CD8-positive, alpha-beta memory T cell (primary cell): ENCODE results near the gene TMED6. TPM values are rescaled to one million over a fixed set of nuclear protein-coding genes. Genes with fewer than 3 reads are reported as not detected.

ENCODE experiments used
- CTCF ChIA-PET: fragments of 350-600 bp; sonication (Branson Sonifier 250); formaldehyde crosslinking; loops from one replicate; lab custom pipeline; 2021; ENCODE audit warnings: antibody characterized with exemption; lab: Charles Lee
- POLR2A ChIA-PET: fragments of 350-600 bp; sonication (Branson Sonifier 250); formaldehyde crosslinking; loops from one replicate; lab custom pipeline; 2021; ENCODE audit warnings: antibody characterized with exemption; lab: Charles Lee
- DNase-seq, 5 donors: peaks; one replicate each; pipeline versions ENCODE4 v3.0.0 to v3.0.0-alpha.2; 2020 to 2022; ENCODE audit warnings: mixed read lengths in 1 of 5
- H3K27ac ChIP-seq: one replicate; pipeline ENCODE4 v1.7.0; 2013; ENCODE audit warnings: low read depth, mild to moderate bottlenecking, low read length, moderate library complexity
- H3K27me3 ChIP-seq: 2 replicates; pipeline ENCODE4 v1.7.0; 2013; ENCODE audit warnings: low read length, mild to moderate bottlenecking; ENCODE audit not compliant: insufficient read depth, poor library complexity, severe bottlenecking
- H3K36me3 ChIP-seq: 2 replicates; pipeline ENCODE4 v1.7.0; 2013; ENCODE audit warnings: mild to moderate bottlenecking, low read length, moderate library complexity; ENCODE audit not compliant: insufficient read depth
- H3K4me1 ChIP-seq: 2 replicates; pipeline ENCODE4 v1.7.0; 2013; ENCODE audit warnings: mild to moderate bottlenecking, low read length, moderate library complexity; ENCODE audit not compliant: insufficient read depth
- H3K4me3 ChIP-seq: 2 replicates; pipeline ENCODE4 v1.7.0; 2013; ENCODE audit warnings: mild to moderate bottlenecking, low read length
- H3K9me3 ChIP-seq: 2 replicates; pipeline ENCODE4 v1.7.0; 2013; ENCODE audit warnings: mild to moderate bottlenecking, low read length
- H3K27ac Mint-ChIP-seq, 8 donors: one replicate each; pipeline ENCODE4 v1.8.0; 2020 to 2021; ENCODE audit warnings: mixed read lengths in 8 of 8, mild to moderate bottlenecking in 6 of 8, inconsistent platforms in 3 of 8, moderate library complexity in 3 of 8
- H3K27me3 Mint-ChIP-seq, 2 donors: one replicate each; pipeline ENCODE4 v1.8.0; 2020 to 2021; ENCODE audit warnings: mixed read lengths in 2 of 2, mild to moderate bottlenecking in 1 of 2, moderate library complexity in 1 of 2
- H3K36me3 Mint-ChIP-seq, 3 donors: one replicate each; pipeline ENCODE4 v1.8.0; 2020 to 2021; ENCODE audit warnings: mixed read lengths in 3 of 3, inconsistent platforms in 1 of 3, mild to moderate bottlenecking in 1 of 3
- H3K4me1 Mint-ChIP-seq, 3 donors: one replicate each; pipeline ENCODE4 v1.8.0; 2020 to 2021; ENCODE audit warnings: mixed read lengths in 3 of 3, inconsistent platforms in 1 of 3, mild to moderate bottlenecking in 1 of 3
- H3K4me3 Mint-ChIP-seq, 7 donors: one replicate each; pipeline ENCODE4 v1.8.0; 2020 to 2021; ENCODE audit warnings: mixed read lengths in 7 of 7, mild to moderate bottlenecking in 6 of 7, moderate library complexity in 4 of 7, inconsistent platforms in 2 of 7
- H3K9me3 Mint-ChIP-seq, 5 donors: one replicate each; pipeline ENCODE4 v1.8.0; 2020 to 2022; ENCODE audit warnings: mixed read lengths in 5 of 5, mild to moderate bottlenecking in 3 of 5, moderate library complexity in 2 of 5, inconsistent platforms in 1 of 5
- polyA plus RNA-seq: library from polyadenylated mRNA; unstranded; fragments of 300-500 nt; fragmentation: Illumina TruSeq; gene quantifications from one replicate; pipeline ENCODE4 v1.2.3, GENCODE V29; 2021
- total RNA-seq, 2 experiments: library from RNA; stranded (reverse); gene quantifications; one replicate each; pipeline ENCODE4 v1.2.3, GENCODE V29; 2021

The TMED6 gene
- total and polyA plus RNA-seq, 3 experiments from 2014 or later: 0.80 to 1.4 TPM; not detected in 1

- Histone ChIP-seq H3K4me3 (no peak overlapping the region), H3K36me3 (peaks cover 9% of the 10 kb centered on the region), H3K9me3 (no peaks in the 10 kb centered on the region), H3K27me3 (no peaks in the 10 kb centered on the region), H3K27ac (no peak overlapping the region), H3K4me1 (peaks cover 43% of the 10 kb centered on the region)
- no peaks in the 10 kb centered on the region for H3K9me3 Mint-ChIP-seq
- peak overlapping the region in 3 of 7 donors; percentile 19 to 79 (median 34) for H3K4me3 Mint-ChIP-seq
- ChIA-PET POLR2A (no interaction called here), CTCF (interaction anchor here (4.2 kb wide), 1 partner anchor 12 kb away, joined by 32 read pairs; the partner anchor contains the start of genes COG8 and NIP7)
- peaks cover 31 to 58% (median 37%) of the 10 kb centered on the region in 3 donors for H3K4me1 Mint-ChIP-seq
- H3K36me3 Mint-ChIP-seq: peaks cover 0 to 65% (median 0%) of the 10 kb centered on the region in 3 donors
- H3K27me3 Mint-ChIP-seq: no peaks in the 10 kb centered on the region
- H3K27ac Mint-ChIP-seq: peak overlapping the region in 4 of 8 donors; percentile 33 to 77 (median 58)
- no peak for DNase-seq
Observed at GRCh38 chr16:69327585-69328310, 23.8 kb downstream of the TMED6 start.

- H3K4me3 Mint-ChIP-seq: peak overlapping the region in 3 of 7 donors; percentile 23 to 71 (median 48)
- H3K36me3 Mint-ChIP-seq: peaks cover 0 to 72% (median 4%) of the 10 kb centered on the region in 3 donors
- Histone ChIP-seq H3K36me3 (peaks cover 10% of the 10 kb centered on the region), H3K9me3 (no peaks in the 10 kb centered on the region), H3K4me1 (peaks cover 43% of the 10 kb centered on the region), H3K4me3 (no peak overlapping the region), H3K27me3 (no peaks in the 10 kb centered on the region), H3K27ac (no peak overlapping the region)
- peak overlapping the region; percentile 36 to 83 (median 66) for H3K27ac Mint-ChIP-seq
- POLR2A ChIA-PET: interaction anchor here (0.6 kb wide), 1 partner anchor 204 kb away, joined by 4 read pairs; no protein-coding TSS in a partner anchor
- H3K9me3 Mint-ChIP-seq: no peaks in the 10 kb centered on the region
- no peak for DNase-seq
- H3K27me3 Mint-ChIP-seq: no peaks in the 10 kb centered on the region
- H3K4me1 Mint-ChIP-seq: peaks cover 31 to 57% (median 34%) of the 10 kb centered on the region in 3 donors
- CTCF ChIA-PET: interaction anchor here (0.6 to 2.2 kb wide), 7 partner anchors 9 to 1805 kb away, joined by 3 to 9 read pairs (median 3); partner anchors contain the start of gene COG8
Observed at GRCh38 chr16:69326172-69326873, 25.3 kb downstream of the TMED6 start.

GRCh38 chr16:69325784-69326171, 25.8 kb downstream of the TMED6 start:
- CTCF ChIA-PET: interaction anchor here (0.6 to 2.2 kb wide), 5 partner anchors 8 to 528 kb away, joined by 3 to 9 read pairs (median 3); partner anchors contain the start of gene COG8
- H3K36me3 ChIP-seq: peaks cover 15% of the 10 kb centered on the region
- no peak overlapping the region for H3K4me3 ChIP-seq
- no peak for DNase-seq
- Mint-ChIP-seq H3K27ac (peak overlapping the region in 7 of 8 donors; percentile 30 to 74 (median 47)), H3K4me1 (peaks cover 31 to 54% (median 34%) of the 10 kb centered on the region in 3 donors), H3K4me3 (peak overlapping the region in 1 of 7 donors; percentile 48), H3K36me3 (peaks cover 3 to 75% (median 4%) of the 10 kb centered on the region in 3 donors), H3K9me3 (no peaks in the 10 kb centered on the region), H3K27me3 (no peaks in the 10 kb centered on the region)
- H3K4me1 ChIP-seq: peaks cover 39% of the 10 kb centered on the region
- H3K27ac ChIP-seq: no peak overlapping the region
- H3K9me3 ChIP-seq: no peaks in the 10 kb centered on the region
- POLR2A ChIA-PET: interaction anchor here (0.7 kb wide), 2 partner anchors 14 to 136 kb away, joined by 3 to 6 read pairs; no protein-coding TSS in a partner anchor
- no peaks in the 10 kb centered on the region for H3K27me3 ChIP-seq

GRCh38 chr16:69324585-69325253, 26.9 kb downstream of the TMED6 start:
- Mint-ChIP-seq H3K4me3 (peak overlapping the region in 1 of 7 donors; percentile 45), H3K27me3 (no peaks in the 10 kb centered on the region), H3K36me3 (peaks cover 3 to 85% (median 4%) of the 10 kb centered on the region in 3 donors), H3K4me1 (peaks cover 31 to 52% (median 34%) of the 10 kb centered on the region in 3 donors), H3K9me3 (no peaks in the 10 kb centered on the region), H3K27ac (peak overlapping the region in 3 of 8 donors; percentile 18 to 54 (median 23))
- no peak overlapping the region for H3K27ac ChIP-seq
- ChIA-PET CTCF (interaction anchor here (1.1 kb wide), 1 partner anchor 9 kb away, joined by 3 read pairs; no protein-coding TSS in a partner anchor), POLR2A (interaction anchor here (0.7 kb wide), 1 partner anchor 13 kb away, joined by 6 read pairs; no protein-coding TSS in a partner anchor)
- H3K4me3 ChIP-seq: no peak overlapping the region
- H3K36me3 ChIP-seq: peaks cover 26% of the 10 kb centered on the region
- H3K4me1 ChIP-seq: peaks cover 38% of the 10 kb centered on the region
- H3K9me3 ChIP-seq: no peaks in the 10 kb centered on the region
- H3K27me3 ChIP-seq: no peaks in the 10 kb centered on the region
- no peak for DNase-seq

- H3K9me3 Mint-ChIP-seq: no peaks in the 10 kb centered on the region
- Histone ChIP-seq H3K27me3 (no peaks in the 10 kb centered on the region), H3K36me3 (peaks cover 32% of the 10 kb centered on the region), H3K4me1 (peaks cover 31% of the 10 kb centered on the region), H3K9me3 (no peaks in the 10 kb centered on the region), H3K4me3 (no peak overlapping the region), H3K27ac (no peak overlapping the region)
- peak overlapping the region in 1 of 8 donors; percentile 54 for H3K27ac Mint-ChIP-seq
- no peak overlapping the region for H3K4me3 Mint-ChIP-seq
- DNase-seq: no peak
- H3K27me3 Mint-ChIP-seq: no peaks in the 10 kb centered on the region
- ChIA-PET CTCF (no interaction called here), POLR2A (interaction anchor here (0.7 kb wide), 1 partner anchor 145 kb away, joined by 4 read pairs; no protein-coding TSS in a partner anchor)
- peaks cover 4 to 90% (median 7%) of the 10 kb centered on the region in 3 donors for H3K36me3 Mint-ChIP-seq
- peaks cover 26 to 46% (median 29%) of the 10 kb centered on the region in 3 donors for H3K4me1 Mint-ChIP-seq
Observed at GRCh38 chr16:69324013-69324531, 27.5 kb downstream of the TMED6 start.

- Mint-ChIP-seq H3K4me3 (no peak overlapping the region), H3K36me3 (peaks cover 4 to 90% (median 7%) of the 10 kb centered on the region in 3 donors), H3K27me3 (no peaks in the 10 kb centered on the region), H3K27ac (peak overlapping the region in 1 of 8 donors; percentile 26), H3K4me1 (peaks cover 21 to 39% (median 22%) of the 10 kb centered on the region in 3 donors), H3K9me3 (no peaks in the 10 kb centered on the region)
- ChIA-PET CTCF (no interaction called here), POLR2A (interaction anchor here (0.6 kb wide), 1 partner anchor 14 kb away, joined by 5 read pairs; no protein-coding TSS in a partner anchor)
- peaks cover 25% of the 10 kb centered on the region for H3K4me1 ChIP-seq
- H3K27ac ChIP-seq: no peak overlapping the region
- no peak for DNase-seq
- H3K27me3 ChIP-seq: no peaks in the 10 kb centered on the region
- peaks cover 39% of the 10 kb centered on the region for H3K36me3 ChIP-seq
- H3K4me3 ChIP-seq: no peak overlapping the region
- H3K9me3 ChIP-seq: no peaks in the 10 kb centered on the region
Observed at GRCh38 chr16:69323415-69323814, 28.2 kb downstream of the TMED6 start.

GRCh38 chr16:69322343-69322742, 29.2 kb downstream of the TMED6 start:
- Histone ChIP-seq H3K4me1 (peaks cover 16% of the 10 kb centered on the region), H3K36me3 (peaks cover 45% of the 10 kb centered on the region), H3K9me3 (no peaks in the 10 kb centered on the region), H3K4me3 (no peak overlapping the region), H3K27ac (no peak overlapping the region), H3K27me3 (no peaks in the 10 kb centered on the region)
- Mint-ChIP-seq H3K4me1 (peaks cover 16 to 30% (median 16%) of the 10 kb centered on the region in 3 donors), H3K27ac (peak overlapping the region in 2 of 8 donors; percentile 36 to 78), H3K27me3 (no peaks in the 10 kb centered on the region), H3K36me3 (peaks cover 4 to 91% (median 7%) of the 10 kb centered on the region in 3 donors), H3K4me3 (no peak overlapping the region), H3K9me3 (no peaks in the 10 kb centered on the region)
- CTCF ChIA-PET: no interaction called here
- DNase-seq: no peak
- POLR2A ChIA-PET: interaction anchor here (0.6 kb wide), 1 partner anchor 271 kb away, joined by 4 read pairs; no protein-coding TSS in a partner anchor
